Measurements from ENCODE around the gene GLRA3.
"Not testable (repeated sequence)": the region's sequence is repeated elsewhere in the genome, so short reads cannot be mapped to it uniquely, and the experiment has no call there.

GLRA3 gene

GRCh38 chr4:174808836-174809235 lies 20.2 kb downstream of the GLRA3 start:
- DNase-seq, result no peak

DNA sequence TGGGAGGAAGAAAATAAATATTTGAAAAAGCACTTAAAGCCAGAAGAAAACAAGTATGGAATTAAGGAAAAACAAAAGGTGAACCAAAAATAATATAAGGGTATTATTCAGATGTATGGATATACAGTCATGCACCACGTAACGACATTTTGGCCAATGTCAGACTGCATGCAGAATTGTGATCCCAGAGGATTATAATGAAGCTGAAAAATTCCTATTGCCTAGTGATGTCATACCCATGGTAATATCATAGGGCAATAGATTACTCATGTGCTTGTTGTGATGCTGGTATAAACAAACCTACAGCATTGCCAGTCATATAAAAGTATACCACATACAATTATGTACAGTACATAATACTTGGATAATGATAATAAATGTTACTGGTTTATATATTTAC lies 20.9 kb downstream of the GLRA3 start:
- no peak for DNase-seq

DNA sequence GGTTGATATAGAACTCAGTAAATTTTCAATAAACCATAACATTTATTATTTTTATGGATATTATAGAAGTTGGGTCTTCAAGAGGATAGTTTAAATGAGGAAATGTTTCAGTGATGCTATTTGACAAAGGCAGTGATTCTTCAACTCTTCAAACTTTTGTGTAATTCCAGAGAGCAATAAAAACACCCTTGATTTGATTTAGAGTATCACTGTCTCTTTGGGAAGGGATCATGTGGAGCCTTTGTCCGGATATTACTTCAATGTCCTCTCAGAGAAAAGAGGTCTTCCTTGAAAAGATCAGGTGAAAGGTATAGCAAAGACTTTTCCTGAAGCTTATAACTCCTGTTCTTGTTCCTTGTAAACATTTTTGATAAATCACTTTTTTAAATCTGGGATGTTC lies 23.3 kb downstream of the GLRA3 start:
- DNase-seq, result no peak

DNA sequence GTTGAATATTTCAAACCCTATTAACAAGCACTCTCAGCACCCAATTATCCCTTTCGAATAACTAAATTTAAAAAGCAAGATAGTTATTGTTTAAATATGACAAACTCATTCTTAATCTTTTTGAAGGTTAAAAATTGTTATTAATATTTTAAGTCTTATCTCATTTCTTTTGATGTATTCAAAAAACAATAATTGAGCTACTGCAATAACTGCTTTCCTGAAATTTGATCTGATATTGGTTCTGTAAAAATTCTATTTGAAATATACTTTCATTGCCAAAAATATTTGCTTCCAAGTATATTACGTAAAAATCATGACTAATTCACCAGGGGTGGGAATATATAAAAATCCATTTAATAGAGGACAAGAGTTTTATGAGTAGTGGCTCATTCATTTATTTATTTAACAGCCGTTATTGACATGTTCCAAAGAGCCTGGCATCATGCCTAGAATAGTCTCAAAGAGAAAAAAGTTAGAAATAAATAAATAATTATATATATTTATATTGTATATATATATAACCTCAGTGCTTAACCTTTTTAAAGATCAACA lies 34.4 kb downstream of the GLRA3 start:
- no peak for DNase-seq

- no peak for DNase-seq
Measured at GRCh38 chr4:174789657-174790056, 39.4 kb downstream of the GLRA3 start.

GRCh38 chr4:174778274-174778986 lies 50.6 kb downstream of the GLRA3 start:
- not testable (repeated sequence) for DNase-seq

DNA sequence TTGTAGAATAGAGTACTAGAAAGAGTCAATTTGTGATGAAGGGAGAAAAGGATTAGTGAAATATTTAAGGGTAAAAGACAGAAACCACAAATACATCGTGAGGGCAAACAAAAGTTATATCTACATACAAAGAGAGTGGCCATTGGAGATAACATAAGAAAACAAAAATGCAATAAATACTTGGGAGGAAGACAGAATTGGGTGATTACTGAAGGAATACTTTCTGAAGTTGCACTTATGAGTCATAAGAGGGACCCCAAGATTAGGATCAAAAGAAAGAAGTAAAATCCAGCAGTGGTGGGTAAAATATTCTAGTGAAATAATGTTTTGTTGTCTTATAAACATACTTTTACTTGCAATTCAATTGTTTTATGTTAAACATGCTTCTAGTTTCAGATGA lies 53.7 kb downstream of the GLRA3 start:
- no peak for DNase-seq

DNA sequence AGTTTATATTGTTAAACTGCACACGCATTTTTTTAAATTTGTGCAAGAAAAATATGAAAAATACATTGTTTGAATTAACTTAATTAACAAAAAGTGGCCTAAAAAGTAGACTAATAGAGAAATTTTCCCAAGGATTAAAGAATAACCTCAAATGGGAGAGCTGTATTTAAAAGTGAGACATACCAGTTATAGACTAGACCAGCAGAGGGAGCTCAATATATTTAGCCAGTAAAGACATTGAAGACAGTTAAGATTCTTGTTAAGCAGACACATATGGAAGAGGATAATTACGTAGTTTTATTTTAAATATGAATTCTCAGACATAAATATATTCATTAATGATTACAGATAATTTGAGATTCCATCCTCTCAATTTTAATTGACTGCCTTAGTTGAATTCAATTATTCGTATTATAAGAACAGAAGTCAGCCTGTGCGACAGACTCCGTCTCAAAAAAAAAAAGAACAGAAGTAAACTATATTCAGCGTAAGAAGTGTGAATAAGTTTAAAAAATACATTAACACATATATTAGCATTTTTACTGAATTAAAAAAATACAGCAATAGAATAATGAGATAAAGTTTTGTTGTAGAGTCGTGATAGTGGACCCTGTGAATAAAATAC lies 64.8 kb downstream of the GLRA3 start:
- DNase-seq, result no peak

DNA sequence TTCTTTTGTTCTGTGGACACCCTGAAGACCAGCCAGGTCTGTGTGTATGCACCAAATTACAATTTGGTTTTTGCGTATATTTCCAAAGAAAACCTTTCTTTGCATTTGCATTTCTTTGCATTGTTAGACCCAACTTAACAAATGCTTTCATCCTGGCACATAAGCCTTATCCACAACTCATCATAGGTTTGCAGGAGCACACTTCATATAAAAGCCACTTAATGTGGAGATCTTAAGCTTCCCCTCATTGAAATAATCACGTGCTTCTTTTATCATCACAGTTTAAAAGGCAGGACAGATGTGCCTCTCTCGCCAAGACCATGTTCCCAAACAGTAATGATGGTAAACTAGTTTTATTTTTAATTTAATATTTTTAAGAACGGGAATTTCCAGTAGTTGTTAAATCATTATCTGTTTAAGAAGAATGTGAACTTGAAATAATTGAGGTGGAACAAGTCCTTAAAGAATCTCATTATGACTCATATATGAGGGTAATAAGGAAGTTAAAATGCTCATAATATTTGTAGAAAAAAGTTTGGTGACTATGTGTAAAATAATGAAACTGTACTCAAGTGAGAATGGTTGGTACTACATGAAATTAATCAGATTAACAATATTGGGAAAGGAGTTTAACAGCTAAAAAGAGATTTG lies 65.5 kb downstream of the GLRA3 start:
- no peak for DNase-seq

- DNase-seq, result no peak
Measured at GRCh38 chr4:174761451-174761850, 67.6 kb downstream of the GLRA3 start.

GRCh38 chr4:174757736-174758135 lies 71.3 kb downstream of the GLRA3 start:
- no peak for DNase-seq

DNA sequence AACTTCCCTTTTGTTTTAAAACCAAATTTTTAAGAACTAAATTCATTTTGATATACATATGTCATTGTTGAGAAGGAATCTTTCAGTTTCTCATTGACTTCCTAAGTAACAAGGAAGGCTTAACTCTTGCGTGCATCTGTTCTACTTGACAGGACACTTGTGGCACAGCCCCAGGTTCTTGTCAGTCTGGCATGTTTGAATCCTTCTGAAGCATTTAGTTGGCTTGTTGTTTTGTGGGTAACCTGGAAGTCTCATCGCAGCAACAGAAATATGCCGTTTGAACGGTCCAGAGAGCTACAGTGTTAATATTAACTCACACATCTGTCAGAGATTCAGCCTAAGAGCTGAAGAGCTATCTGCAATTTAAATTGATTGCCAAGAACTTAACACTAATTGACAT lies 76.0 kb downstream of the GLRA3 start:
- no peak for DNase-seq

DNA sequence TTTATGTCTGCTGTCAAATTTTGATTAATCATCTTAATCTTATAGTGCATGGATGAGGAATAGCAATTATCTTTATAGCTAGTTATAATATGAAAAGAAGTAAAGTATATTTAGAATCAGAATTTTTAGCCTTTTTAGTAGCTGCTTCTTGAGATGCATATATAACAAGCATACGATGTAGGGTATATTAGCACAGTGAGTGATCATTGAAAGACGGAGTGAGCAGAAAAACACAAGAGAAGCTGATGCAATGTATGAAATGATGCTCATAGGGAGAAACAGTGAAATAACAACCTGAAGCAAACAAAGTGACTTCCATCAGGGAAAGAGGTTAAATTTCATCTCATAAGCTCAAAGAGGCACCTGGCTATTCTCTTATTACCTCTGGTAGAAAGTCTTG lies 77.0 kb downstream of the GLRA3 start:
- DNase-seq, result no peak

- no peak for DNase-seq
Measured at GRCh38 chr4:174749091-174749490, 80.0 kb downstream of the GLRA3 start.

DNA sequence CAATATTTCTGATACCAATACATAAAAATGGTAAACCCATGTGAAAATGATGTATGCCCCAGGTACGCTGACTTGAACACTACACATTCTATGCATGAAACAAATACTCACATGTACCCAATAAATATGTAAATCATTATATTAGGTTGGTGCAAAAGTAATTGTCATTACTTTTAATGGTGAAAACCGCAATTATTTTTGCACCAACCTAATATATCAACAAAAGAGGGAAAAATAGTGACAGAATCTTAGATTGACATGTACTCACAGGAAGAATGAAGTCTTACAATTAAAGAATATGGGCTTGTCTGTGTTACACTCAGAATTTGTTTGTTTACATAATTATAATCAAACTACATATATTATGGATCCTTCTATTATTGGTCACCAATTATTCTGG lies 82.3 kb downstream of the GLRA3 start:
- DNase-seq, result no peak

DNA sequence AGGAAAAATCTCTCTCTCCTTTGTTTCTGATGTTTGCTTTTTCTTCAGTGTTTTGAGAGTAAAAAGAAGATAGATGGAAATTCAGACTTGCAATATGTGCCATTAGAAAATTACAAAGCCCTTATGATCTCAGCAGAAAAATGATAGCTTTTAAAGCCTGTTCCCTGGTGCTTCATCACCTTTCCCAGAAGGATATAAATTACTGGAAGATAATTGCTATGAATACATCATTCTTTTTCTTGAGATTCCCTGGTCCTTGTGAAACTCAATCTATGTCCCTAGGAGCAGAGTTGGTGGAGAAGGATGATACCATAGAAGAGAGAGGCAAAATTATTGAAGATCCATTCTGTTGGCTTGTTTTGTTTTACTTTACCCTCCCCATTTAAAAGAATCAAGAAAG lies 86.5 kb downstream of the GLRA3 start:
- DNase-seq, result no peak

GRCh38 chr4:174739576-174739975 lies 89.5 kb downstream of the GLRA3 start:
- DNase-seq, result no peak

GRCh38 chr4:174734181-174734580 lies 94.9 kb downstream of the GLRA3 start:
- no peak for DNase-seq

- DNase-seq, result no peak
Measured at GRCh38 chr4:174717828-174718227, 111.2 kb downstream of the GLRA3 start.

GRCh38 chr4:174716986-174717770 lies 111.9 kb downstream of the GLRA3 start:
- no peak for DNase-seq

DNA sequence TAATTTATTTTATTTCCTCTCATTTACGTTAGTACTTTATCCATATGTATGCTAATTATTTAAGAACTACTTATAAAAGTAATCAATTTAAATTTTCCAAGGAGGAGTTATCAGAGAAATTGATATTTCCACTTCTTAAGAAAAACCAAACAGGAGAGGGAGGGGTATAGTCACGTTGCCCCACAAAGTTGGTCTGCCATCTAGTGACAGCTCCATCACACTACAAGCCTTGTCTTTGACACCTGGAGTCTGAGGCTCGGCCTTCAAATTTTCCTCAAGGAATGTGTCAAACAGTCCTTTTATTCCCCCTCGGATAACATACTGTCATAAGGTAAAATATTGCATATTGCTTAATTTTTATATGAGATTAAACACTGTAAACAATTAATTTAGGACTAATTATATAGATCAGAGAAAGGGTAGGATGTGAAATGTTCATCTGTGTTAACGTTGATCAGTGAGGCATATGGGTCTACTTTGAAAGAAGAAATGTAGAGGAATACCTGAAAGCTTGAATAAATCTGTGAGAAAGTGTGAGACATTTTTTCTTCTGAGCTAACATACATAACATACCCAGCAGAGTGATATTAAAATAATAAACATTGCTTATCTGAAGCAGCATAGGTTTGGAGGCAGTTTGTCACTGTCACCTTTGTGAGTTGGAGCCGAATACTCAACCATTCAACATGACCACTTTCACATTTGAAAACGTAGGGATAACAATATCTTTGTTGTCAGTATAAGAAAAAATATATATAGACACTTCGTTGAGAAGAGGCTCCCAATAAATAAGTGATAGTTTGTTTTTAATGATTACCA lies 114.4 kb downstream of the GLRA3 start:
- DNase-seq, result no peak

DNA sequence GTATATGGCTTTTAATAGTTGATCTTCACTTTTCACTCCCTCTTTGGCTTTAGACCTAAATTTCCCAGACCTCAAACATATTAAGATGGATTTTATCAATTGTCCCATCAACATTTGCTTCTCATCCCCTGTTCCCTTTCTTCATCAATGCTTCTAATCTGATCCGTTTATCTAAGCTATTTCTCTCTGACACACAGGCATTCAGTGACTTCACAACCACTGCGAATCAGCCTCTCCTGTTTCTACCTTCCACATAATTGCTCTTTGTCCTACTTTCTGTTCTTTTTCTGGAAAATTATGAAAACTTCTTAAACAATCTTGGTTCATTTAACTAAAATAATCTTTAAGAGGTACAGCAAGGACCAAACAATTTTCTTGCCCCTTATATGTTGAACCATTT lies 115.2 kb downstream of the GLRA3 start:
- DNase-seq, result no peak
